Subcutaneous adipose tissue (tissue), 4 donors: ENCODE data around the gene IL10RA. TPM values are rescaled to one million over a fixed set of nuclear protein-coding genes. Genes with fewer than 3 reads are reported as not detected.

Experiments used
- total RNA-seq, 4 donors: library from RNA; depleted of rRNA; stranded (reverse); fragments of >200 nt; gene quantifications; one replicate each; pipeline ENCODE4 v1.1.0, GENCODE V29; 2016
- TF ChIP-seq, protein P1 (sequence below): fragments of 450-650 bp; IDR thresholded peaks from one replicate; pipeline ENCODE4 v1.5.1; 2016; ENCODE audit warnings: low read depth, mild to moderate bottlenecking, control low read depth, antibody characterized with exemption, moderate library complexity

The IL10RA gene
- total RNA-seq, 4 donors from 2014 or later = 31.3 to 101 (median 48.6) TPM

GRCh38 chr11:118047749-118048148, 61.6 kb downstream of the IL10RA start:
- TF ChIP-seq, protein P1, sequence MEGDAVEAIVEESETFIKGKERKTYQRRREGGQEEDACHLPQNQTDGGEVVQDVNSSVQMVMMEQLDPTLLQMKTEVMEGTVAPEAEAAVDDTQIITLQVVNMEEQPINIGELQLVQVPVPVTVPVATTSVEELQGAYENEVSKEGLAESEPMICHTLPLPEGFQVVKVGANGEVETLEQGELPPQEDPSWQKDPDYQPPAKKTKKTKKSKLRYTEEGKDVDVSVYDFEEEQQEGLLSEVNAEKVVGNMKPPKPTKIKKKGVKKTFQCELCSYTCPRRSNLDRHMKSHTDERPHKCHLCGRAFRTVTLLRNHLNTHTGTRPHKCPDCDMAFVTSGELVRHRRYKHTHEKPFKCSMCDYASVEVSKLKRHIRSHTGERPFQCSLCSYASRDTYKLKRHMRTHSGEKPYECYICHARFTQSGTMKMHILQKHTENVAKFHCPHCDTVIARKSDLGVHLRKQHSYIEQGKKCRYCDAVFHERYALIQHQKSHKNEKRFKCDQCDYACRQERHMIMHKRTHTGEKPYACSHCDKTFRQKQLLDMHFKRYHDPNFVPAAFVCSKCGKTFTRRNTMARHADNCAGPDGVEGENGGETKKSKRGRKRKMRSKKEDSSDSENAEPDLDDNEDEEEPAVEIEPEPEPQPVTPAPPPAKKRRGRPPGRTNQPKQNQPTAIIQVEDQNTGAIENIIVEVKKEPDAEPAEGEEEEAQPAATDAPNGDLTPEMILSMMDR = no peak

DNA sequence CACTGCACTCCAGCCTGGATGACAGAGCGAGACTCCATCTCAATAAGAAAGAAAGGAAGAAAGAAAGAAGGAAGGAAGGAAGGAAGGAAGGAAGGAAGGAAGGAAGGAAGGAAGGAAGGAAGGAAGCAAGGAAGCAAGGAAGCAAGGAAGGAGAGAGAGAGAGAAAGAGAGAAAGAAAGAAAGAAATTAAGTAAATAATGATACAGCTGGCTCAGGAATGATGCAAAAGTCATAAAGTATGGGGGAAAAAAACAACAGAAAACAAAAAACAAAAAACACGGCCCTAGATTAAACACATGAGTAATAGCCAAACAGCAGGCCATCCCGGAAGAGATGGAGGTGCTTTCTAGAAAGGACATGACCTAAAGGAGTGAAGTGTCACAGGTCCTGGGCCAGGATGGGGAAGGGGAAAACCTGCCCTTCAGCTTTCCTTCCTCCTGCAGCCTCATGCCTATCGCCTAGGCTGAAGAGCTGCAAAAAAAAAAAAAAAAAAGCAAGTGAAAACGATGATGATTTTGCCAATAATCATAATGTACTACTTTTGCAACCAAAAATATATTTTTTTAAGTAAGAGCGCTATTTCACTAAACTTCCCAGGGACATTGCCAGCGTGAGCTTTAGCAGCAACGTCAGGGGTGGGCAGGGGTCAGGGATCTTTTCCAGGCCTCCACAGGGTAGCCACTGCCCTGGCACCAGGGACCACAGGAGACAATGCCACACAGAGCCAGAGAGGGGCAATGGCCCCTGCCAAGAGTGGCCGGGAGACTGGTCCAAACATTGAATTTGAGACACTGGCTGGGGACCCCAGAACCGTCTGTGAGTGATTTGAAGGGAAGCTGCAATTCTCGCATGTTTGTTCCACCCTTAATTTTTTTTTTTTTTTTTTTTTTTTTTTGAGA, 62.5 kb downstream of the IL10RA start:
- TF ChIP-seq, protein P1 = no peak

GRCh38 chr11:118049771-118050170, 63.6 kb downstream of the IL10RA start:
- TF ChIP-seq, protein P1 = no peak

GRCh38 chr11:118050208-118050891, 64.2 kb downstream of the IL10RA start:
- TF ChIP-seq, protein P1 = no peak

Other genes with a start within 250 kb of the IL10RA start
- gene DSCAML1, start 189.2 kb upstream of the IL10RA start, total RNA-seq = under 1 TPM in 3 of 4 donors, not detected in 1; 0.22 to 0.82 (median 0.75) TPM
- 1 to 10 TPM in 2 of 4 donors, under 1 TPM in 1, not detected in 1; 0.34 to 4.0 (median 1.9) TPM for gene FXYD2, start 161.7 kb upstream of the IL10RA start, total RNA-seq
- 10 to 100 TPM in 3 of 4 donors, 1 to 10 TPM in 1; 7.6 to 20.0 (median 13.9) TPM for gene FXYD6, start 109.7 kb upstream of the IL10RA start, total RNA-seq
- under 1 TPM in 2 of 4 donors, not detected in 2; 0.22 to 0.51 TPM for gene TMPRSS13, start 57.0 kb upstream of the IL10RA start, total RNA-seq
- gene TMPRSS4, start 90.7 kb downstream of the IL10RA start, total RNA-seq = 1 to 10 TPM in 1 of 4 donors, not detected in 3; 1.1 TPM
- not detected for gene SMIM35, start 100.6 kb downstream of the IL10RA start, total RNA-seq
- gene SCN4B, start 166.4 kb downstream of the IL10RA start, total RNA-seq = 1 to 10 TPM; 1.0 to 5.7 (median 3.2) TPM
- under 1 TPM in 2 of 4 donors, not detected in 2; under 0.01 to 0.19 TPM for gene SCN2B, start 190.2 kb downstream of the IL10RA start, total RNA-seq
- gene JAML, start 238.6 kb downstream of the IL10RA start, total RNA-seq = 10 to 100 TPM in 2 of 4 donors, 1 to 10 TPM in 2; 2.8 to 51.7 (median 14.0) TPM